Sigmoid colon (tissue), 4 donors: ENCODE measurements around the gene ELFN2.

Source experiments
- CTCF ChIP-seq, 4 experiments: fragments of 450-650 bp in 3 of 4; fragments of 200-600 bp in 1 of 4; IDR thresholded peaks; one replicate each; pipeline ENCODE4 v1.5.1; 2016 to 2019; ENCODE audit warnings: antibody characterized with exemption in 4 of 4, mild to moderate bottlenecking in 3 of 4, moderate library complexity in 2 of 4
- POLR2A ChIP-seq, 2 donors: fragments of 450-650 bp; IDR thresholded peaks; one replicate each; pipeline ENCODE4 v1.6.1; 2016; ENCODE audit warnings: antibody characterized with exemption in 2 of 2, mild to moderate bottlenecking in 2 of 2, moderate library complexity in 2 of 2
- POLR2AphosphoS5 ChIP-seq, 4 donors: sonication (generic); formaldehyde crosslinking; IDR thresholded peaks; one replicate each; pipeline ENCODE4 v1.6.1; 2017; ENCODE audit warnings: antibody characterized with exemption in 4 of 4

GRCh38 chr22:37474447-37475090 lies 47.3 kb upstream of the ELFN2 start:
- no peak for TF ChIP-seq CTCF (IDR thresholded peaks at IDR 0.05)
- no peak for TF ChIP-seq POLR2A (IDR thresholded peaks at IDR 0.05)
- TF ChIP-seq POLR2AphosphoS5 (IDR thresholded peaks at IDR 0.05): no peak
